ENCODE measurements around the gene STXBP2.

STXBP2 gene

DNA sequence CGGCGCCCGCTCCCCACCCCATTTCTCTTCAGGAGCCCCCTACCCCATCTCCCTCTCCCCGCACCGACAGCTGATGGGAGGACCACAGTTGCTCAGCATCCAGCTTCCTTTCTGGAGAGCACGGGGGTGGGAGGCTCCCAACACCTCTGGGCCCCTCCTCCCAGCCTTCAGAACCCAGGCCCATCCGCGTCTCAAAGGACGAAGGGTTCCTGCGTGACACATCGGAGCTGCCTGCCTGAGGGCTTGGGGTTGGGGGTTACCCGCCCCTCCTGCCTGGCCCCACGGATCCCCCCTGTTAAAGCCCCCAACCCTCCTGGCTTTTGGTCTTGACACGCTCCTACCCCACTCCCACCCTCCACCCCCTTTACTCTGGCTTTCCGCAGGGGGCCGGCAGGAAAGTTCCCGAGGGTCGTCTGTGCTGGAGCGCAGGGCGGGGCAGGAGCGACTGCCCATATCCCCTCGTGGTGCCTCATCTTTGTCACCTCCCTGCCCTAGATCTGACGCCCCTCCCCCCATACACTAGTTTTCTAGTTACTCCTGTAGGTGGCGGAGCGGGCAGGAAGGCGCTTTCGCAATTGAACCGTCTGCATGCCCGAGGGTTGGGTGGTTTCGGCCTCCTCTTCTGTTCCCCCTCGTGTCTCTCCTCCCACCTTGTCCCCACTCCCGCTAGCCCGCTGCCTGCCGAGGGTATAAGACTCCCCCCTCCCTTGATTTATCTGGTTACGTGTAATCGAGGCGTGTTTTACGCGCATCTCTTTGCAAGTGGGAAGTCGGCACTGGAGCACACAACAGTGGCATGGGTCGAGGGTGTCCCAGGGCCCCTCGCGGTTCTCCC lies 44.6 kb downstream of the STXBP2 start:
- peak; percentile 25 for DNase-seq

DNA sequence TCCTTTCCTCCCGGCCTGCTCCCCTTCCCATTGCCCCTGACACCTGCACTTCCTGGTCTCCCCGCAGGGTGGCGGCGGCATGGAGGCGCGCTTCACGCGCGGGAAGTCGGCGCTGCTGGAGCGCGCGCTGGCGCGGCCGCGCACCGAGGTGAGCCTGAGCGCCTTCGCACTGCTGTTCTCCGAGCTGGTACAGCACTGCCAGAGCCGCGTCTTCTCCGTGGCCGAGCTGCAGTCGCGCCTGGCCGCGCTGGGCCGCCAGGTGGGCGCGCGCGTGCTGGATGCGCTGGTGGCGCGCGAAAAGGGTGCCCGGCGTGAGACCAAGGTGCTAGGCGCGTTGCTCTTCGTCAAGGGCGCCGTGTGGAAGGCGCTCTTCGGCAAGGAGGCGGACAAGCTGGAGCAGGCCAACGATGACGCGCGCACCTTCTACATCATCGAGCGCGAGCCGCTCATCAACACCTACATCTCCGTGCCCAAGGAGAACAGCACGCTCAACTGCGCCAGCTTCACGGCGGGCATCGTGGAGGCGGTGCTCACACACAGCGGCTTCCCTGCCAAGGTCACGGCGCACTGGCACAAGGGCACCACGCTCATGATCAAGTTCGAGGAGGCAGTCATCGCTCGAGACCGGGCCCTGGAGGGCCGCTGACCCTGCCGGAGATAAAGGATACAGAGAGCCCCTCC lies 45.4 kb downstream of the STXBP2 start:
- DNase-seq: no peak

DNA sequence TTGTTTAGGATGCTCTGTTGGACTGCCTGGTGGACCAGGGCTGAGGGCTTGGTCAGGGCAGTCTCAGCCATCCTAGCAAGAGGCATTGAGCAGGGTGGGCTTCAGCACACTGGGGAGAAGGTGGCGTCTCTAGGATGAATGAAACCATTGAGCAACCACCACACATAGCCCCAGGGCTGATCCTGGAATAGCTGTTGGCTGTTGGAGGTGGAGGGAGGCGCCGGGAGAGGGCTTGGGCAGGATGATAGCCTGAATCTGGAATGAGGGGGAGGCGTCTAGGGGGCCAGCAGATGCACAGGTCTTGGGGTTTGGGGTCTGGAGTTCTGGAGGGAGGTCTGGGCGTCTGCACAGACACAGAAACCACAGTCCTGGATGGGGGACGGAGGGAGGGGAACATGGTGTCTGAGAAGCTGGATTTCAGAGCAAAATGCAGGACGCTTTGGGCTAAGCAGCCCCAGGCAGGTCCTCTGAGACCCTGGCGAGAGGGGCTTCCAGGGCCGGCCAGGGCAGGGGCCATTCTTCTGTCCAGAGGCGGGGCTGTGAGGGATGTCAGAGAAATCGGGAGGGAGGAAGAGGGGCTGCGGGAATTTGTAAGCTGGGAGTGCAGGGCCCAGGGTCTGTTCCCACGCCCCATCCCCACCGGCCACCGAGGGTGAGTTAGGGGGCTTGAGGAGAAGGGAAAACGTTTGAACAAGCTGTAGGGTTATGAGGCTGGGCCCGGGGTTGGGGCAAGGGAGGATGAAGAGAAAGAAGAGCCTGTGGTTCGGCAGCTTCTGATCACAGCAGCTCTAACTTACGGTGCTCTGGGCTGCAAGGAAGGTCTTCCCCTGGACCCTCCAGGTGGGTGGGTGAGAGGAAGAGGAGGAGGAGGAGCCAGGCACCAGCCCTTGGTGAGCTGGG lies 48.9 kb downstream of the STXBP2 start:
- no peak for DNase-seq

DNA sequence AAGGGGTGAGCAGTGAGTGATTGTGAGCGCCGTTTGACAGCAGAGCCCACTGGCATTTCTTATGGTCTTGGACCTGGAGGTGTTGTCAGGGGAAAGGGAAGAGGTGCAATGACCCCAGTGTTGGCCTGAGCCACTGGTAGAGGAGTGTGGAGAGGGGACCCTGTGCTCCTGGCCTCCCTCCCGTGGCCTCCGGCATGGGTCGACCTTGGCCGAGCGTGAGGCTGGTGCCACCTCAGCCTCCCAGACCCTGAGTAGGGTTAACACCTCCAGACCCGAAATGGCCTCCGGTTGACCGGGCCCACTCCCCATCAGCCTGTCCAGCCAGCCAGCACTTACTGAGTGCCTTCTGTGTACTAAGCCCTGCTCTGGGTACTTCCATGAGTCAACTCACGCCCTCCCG lies 50.3 kb downstream of the STXBP2 start:
- no peak for DNase-seq

DNA sequence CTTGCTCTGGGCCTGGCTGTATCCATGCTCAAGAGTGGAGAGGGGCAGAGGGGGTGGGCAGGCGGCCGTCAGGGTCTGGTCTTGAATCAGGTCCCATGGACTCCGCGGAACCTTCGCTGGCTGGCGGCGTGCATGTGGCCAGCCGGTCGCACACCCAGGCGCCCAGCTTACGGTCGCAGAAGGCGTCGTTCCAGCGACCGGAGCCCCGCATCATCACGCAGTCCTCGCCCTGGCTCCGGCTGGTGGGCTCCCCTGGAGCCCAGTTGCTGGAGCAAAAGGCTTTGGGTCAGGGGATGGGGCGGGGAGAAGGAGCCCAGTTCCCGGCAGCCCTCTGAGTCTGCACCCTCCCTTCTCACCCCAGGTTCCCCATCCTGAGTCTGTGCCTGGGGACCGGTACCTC lies 52.3 kb downstream of the STXBP2 start:
- no peak for DNase-seq

DNA sequence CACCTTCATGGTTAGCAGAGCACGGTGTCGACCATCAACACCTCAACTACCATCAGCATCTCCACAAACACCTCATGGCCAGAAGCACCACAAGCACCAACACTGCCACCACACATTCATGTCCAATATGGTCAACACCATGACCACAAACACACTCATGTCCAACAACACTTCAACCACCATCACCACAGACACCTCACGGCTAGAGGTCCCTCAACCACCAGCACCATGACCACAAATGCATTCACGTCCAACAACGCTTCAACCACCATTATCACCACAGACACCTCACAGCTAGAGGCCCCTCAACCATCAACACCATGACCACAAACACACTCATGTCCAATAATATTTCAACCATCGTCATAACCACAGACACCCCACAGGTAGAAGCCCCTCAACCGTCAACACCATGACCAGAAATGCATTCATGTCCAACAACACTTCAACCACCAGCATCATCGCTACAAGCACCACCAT lies 53.9 kb downstream of the STXBP2 start:
- DNase-seq: no peak

DNA sequence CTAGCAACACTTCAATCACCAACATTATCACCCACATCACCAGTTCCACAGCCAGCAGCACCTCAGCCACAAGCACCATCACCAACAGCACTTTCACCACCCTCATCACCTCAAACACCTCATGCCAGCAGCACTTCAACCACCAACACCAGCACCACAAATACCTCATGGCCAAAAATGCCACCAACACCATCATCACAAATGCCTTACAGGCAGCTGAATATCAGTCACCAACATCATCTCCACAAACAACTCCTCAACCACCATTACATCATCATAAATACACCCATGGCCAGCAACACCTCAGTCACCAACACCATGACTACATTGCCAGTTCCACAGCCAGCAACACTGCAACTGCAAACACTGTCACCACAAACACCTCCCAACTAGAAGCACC lies 54.6 kb downstream of the STXBP2 start:
- no peak for DNase-seq

DNA sequence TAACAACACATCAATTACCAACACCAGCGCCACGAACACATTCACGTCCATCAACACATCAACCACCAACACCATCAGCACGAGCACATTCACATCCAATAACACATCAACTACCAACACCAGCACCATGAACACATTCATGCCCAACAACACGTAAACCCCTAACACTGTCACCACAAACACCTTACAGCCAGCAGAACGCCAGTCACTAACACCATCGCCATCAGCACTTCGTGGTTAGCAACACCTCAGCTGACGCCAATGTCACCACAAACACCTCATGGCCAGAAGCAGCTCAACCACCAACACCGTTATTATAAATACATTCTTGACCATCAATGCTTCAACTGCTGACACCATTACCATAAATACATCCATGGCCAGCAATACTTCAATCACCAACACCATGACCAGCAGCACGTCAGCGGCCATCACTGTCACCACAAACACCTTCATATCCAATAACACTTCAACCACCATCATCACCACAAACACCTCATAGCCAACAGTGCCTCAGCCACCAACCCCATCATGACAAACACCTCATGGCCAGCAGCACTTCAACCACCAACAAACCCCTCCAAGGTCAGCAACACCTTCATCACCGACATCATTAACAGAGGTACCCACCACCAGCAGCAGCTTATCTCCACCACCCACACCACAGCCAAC lies 55.6 kb downstream of the STXBP2 start:
- no peak for DNase-seq

DNA sequence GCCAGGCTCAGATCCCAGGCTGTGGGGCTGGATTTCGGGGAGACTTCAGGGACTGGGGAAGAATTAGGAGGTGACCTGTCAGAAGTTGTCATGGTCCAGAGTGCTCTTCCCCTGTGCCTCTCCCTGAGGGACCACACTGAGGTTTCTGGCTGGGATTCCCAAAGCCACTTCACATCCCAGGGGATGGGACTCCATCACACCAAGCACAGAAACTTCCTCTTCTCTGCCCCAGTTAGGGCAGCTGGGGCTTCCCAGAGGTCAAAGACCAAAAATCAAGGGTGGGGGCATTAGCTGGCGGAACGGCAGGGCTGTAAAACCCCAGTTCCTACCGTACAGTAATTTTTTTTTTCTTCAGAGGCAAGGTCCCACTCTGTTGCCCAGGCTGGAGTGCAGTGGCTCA lies 57.6 kb downstream of the STXBP2 start:
- DNase-seq: no peak
